ENCODE results near the gene GMDS.

The GMDS gene

DNA sequence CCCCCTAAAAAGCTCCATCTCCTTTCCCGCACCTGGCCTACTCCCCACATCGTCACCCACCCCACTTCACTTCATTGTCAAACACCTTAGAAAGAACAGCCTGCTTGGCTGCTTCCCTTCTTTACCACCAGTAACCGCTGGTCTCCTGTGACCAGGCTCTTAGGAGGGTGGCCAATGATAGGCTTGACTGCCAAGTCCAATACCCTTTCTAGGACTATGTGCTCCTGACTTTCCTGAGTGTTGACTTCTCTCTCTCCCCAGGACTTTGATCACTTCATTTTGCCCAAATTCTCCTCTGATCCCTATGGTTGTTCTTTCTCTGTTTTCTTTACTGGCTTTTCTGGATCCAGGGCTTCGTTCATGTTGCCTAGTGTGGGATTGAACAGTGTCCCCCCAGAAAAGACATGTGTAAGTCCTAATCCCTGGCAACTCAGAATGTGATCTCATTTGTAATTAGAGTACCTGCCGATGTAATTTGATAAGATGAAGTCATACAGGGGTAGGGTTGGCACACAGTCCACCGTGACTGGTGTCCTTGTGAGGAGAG, 254.0 kb downstream of the GMDS start:
- no peak for TF ChIP-seq EZH2phosphoT487 (IDR thresholded peaks at IDR 0.05; ENCODE audit: borderline replicate concordance)
- TF ChIP-seq, protein P1, sequence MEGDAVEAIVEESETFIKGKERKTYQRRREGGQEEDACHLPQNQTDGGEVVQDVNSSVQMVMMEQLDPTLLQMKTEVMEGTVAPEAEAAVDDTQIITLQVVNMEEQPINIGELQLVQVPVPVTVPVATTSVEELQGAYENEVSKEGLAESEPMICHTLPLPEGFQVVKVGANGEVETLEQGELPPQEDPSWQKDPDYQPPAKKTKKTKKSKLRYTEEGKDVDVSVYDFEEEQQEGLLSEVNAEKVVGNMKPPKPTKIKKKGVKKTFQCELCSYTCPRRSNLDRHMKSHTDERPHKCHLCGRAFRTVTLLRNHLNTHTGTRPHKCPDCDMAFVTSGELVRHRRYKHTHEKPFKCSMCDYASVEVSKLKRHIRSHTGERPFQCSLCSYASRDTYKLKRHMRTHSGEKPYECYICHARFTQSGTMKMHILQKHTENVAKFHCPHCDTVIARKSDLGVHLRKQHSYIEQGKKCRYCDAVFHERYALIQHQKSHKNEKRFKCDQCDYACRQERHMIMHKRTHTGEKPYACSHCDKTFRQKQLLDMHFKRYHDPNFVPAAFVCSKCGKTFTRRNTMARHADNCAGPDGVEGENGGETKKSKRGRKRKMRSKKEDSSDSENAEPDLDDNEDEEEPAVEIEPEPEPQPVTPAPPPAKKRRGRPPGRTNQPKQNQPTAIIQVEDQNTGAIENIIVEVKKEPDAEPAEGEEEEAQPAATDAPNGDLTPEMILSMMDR (conservative IDR thresholded peaks at IDR 0.05; ENCODE audit: low read length): no peak
- no peak overlapping the region for H3K4me3 ChIP-seq (ENCODE audit: low read length, poor library complexity, severe bottlenecking)
- no peaks in the 10 kb centered on the region for H3K79me2 ChIP-seq (ENCODE audit: insufficient read depth, low read length)
- H3K4me2 ChIP-seq (ENCODE audit: low read depth, low read length, poor library complexity, severe bottlenecking): no peak overlapping the region
- H3K9me3 ChIP-seq (ENCODE audit: insufficient read depth, low read depth, low read length): no peaks in the 10 kb centered on the region
- H3K9ac ChIP-seq (ENCODE audit: low read depth, low read length, poor library complexity, severe bottlenecking): no peak overlapping the region
- H3K4me1 ChIP-seq (ENCODE audit: insufficient read depth, low read length, poor library complexity, severe bottlenecking): no peaks in the 10 kb centered on the region
- H3K9me2 ChIP-seq (replicated peaks; ENCODE audit: low read depth, low read length): no peaks in the 10 kb centered on the region
- no peaks in the 10 kb centered on the region for H3K27me3 ChIP-seq (ENCODE audit: insufficient read depth, low read length, poor library complexity, severe bottlenecking)
- H3K36me3 ChIP-seq (ENCODE audit: insufficient read depth, low read length): no peaks in the 10 kb centered on the region
- H4K20me1 ChIP-seq (ENCODE audit: insufficient read depth, low read length, poor library complexity, severe bottlenecking): no peaks in the 10 kb centered on the region
- H2AFZ ChIP-seq (ENCODE audit: low read length): no peak overlapping the region
- H3F3A ChIP-seq (ENCODE audit: low read depth): no peaks in the 10 kb centered on the region

GRCh38 chr6:1988843-1989242, 256.6 kb downstream of the GMDS start:
- H3F3A ChIP-seq (ENCODE audit: low read depth): no peaks in the 10 kb centered on the region
- H3K36me3 ChIP-seq (ENCODE audit: insufficient read depth, low read length): no peaks in the 10 kb centered on the region
- H3K4me2 ChIP-seq (ENCODE audit: low read depth, low read length, poor library complexity, severe bottlenecking): no peak overlapping the region
- no peaks in the 10 kb centered on the region for H3K27me3 ChIP-seq (ENCODE audit: insufficient read depth, low read length, poor library complexity, severe bottlenecking)
- H3K9me3 ChIP-seq (ENCODE audit: insufficient read depth, low read depth, low read length): no peaks in the 10 kb centered on the region
- H3K9ac ChIP-seq (ENCODE audit: low read depth, low read length, poor library complexity, severe bottlenecking): no peak overlapping the region
- no peak overlapping the region for H3K4me3 ChIP-seq (ENCODE audit: low read length, poor library complexity, severe bottlenecking)
- no peaks in the 10 kb centered on the region for H3K4me1 ChIP-seq (ENCODE audit: insufficient read depth, low read length, poor library complexity, severe bottlenecking)
- TF ChIP-seq, protein P1 (conservative IDR thresholded peaks at IDR 0.05; ENCODE audit: low read length): no peak
- TF ChIP-seq EZH2phosphoT487 (IDR thresholded peaks at IDR 0.05; ENCODE audit: borderline replicate concordance): no peak
- H3K9me2 ChIP-seq (replicated peaks; ENCODE audit: low read depth, low read length): no peaks in the 10 kb centered on the region
- no peaks in the 10 kb centered on the region for H3K79me2 ChIP-seq (ENCODE audit: insufficient read depth, low read length)
- H2AFZ ChIP-seq (ENCODE audit: low read length): no peak overlapping the region
- H4K20me1 ChIP-seq (ENCODE audit: insufficient read depth, low read length, poor library complexity, severe bottlenecking): no peaks in the 10 kb centered on the region

- H3K9me3 ChIP-seq (ENCODE audit: insufficient read depth, low read depth, low read length): no peaks in the 10 kb centered on the region
- H2AFZ ChIP-seq (ENCODE audit: low read length): no peak overlapping the region
- no peak overlapping the region for H3K4me2 ChIP-seq (ENCODE audit: low read depth, low read length, poor library complexity, severe bottlenecking)
- H3K4me1 ChIP-seq (ENCODE audit: insufficient read depth, low read length, poor library complexity, severe bottlenecking): no peaks in the 10 kb centered on the region
- TF ChIP-seq, protein P1 (conservative IDR thresholded peaks at IDR 0.05; ENCODE audit: low read length): no peak
- no peak for TF ChIP-seq EZH2phosphoT487 (IDR thresholded peaks at IDR 0.05; ENCODE audit: borderline replicate concordance)
- no peak overlapping the region for H3K9ac ChIP-seq (ENCODE audit: low read depth, low read length, poor library complexity, severe bottlenecking)
- no peak overlapping the region for H3K4me3 ChIP-seq (ENCODE audit: low read length, poor library complexity, severe bottlenecking)
- no peaks in the 10 kb centered on the region for H3K27me3 ChIP-seq (ENCODE audit: insufficient read depth, low read length, poor library complexity, severe bottlenecking)
- H3K79me2 ChIP-seq (ENCODE audit: insufficient read depth, low read length): no peaks in the 10 kb centered on the region
- no peaks in the 10 kb centered on the region for H3K36me3 ChIP-seq (ENCODE audit: insufficient read depth, low read length)
- no peaks in the 10 kb centered on the region for H3F3A ChIP-seq (ENCODE audit: low read depth)
- no peaks in the 10 kb centered on the region for H3K9me2 ChIP-seq (replicated peaks; ENCODE audit: low read depth, low read length)
- no peaks in the 10 kb centered on the region for H4K20me1 ChIP-seq (ENCODE audit: insufficient read depth, low read length, poor library complexity, severe bottlenecking)
Measured at GRCh38 chr6:1987640-1988039, 257.8 kb downstream of the GMDS start.

Measured in Loucy (cell line).